Thyroid gland (tissue), 4 donors: ENCODE measurements around the gene RXRB.

Experiments
- CTCF ChIP-seq, 6 experiments: fragments of 200-600 bp in 3 of 6; fragments of 450-650 bp in 3 of 6; sonication (generic) in 3 of 6; IDR thresholded peaks; one replicate each; pipeline ENCODE4 v1.5.1; 2016 to 2019; ENCODE audit warnings: antibody characterized with exemption in 6 of 6, mild to moderate bottlenecking in 2 of 6, inconsistent platforms in 1 of 6, moderate library complexity in 1 of 6
- POLR2A ChIP-seq, 2 donors: fragments of 450-650 bp; IDR thresholded peaks; one replicate each; pipeline ENCODE4 v1.6.1; 2017; ENCODE audit warnings: antibody characterized with exemption in 2 of 2, mild to moderate bottlenecking in 2 of 2, moderate library complexity in 1 of 2

GRCh38 chr6:33217681-33218080, 17.2 kb upstream of the RXRB start:
- TF ChIP-seq CTCF (IDR thresholded peaks at IDR 0.05) (no peak), POLR2A (IDR thresholded peaks at IDR 0.05) (no peak)
